ENCODE data around the gene AHCYL1.
"Not testable (repeated sequence)": the region's sequence is repeated elsewhere in the genome, so short reads cannot be mapped to it uniquely, and the experiment has no call there.

Gene AHCYL1

GRCh38 chr1:109947582-109948284, 36.8 kb upstream of the AHCYL1 start:
- H3K4me3 ChIP-seq (ENCODE audit: low read depth, low read length): no peak overlapping the region
- no peak for TF ChIP-seq CTCF (IDR thresholded peaks at IDR 0.05; ENCODE audit: borderline replicate concordance, insufficient read depth, low read depth, low read length)

GRCh38 chr1:109948285-109948630, 36.3 kb upstream of the AHCYL1 start:
- no peak for TF ChIP-seq CTCF (IDR thresholded peaks at IDR 0.05; ENCODE audit: borderline replicate concordance, insufficient read depth, low read depth, low read length)
- no peak overlapping the region for H3K4me3 ChIP-seq (ENCODE audit: low read depth, low read length)

DNA sequence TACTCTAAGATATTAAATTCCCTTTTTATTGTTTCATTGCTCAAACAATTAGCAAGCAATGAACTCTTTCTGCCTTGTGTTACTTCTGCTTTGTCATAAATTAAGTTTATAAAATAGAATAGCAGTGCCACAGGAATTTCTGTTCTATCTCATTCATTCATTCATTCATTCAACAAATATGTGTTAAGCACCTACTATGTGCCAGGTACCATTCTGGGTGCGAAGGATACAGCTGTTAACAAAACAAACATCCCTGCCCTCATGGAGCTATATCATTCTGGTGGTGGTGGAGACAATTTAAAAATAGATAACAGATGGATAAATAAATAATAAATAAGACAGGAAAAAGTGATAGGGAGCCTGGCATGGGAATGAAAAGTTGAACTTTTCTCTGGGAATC, 34.5 kb upstream of the AHCYL1 start:
- TF ChIP-seq CTCF (IDR thresholded peaks at IDR 0.05; ENCODE audit: borderline replicate concordance, insufficient read depth, low read depth, low read length): no peak

DNA sequence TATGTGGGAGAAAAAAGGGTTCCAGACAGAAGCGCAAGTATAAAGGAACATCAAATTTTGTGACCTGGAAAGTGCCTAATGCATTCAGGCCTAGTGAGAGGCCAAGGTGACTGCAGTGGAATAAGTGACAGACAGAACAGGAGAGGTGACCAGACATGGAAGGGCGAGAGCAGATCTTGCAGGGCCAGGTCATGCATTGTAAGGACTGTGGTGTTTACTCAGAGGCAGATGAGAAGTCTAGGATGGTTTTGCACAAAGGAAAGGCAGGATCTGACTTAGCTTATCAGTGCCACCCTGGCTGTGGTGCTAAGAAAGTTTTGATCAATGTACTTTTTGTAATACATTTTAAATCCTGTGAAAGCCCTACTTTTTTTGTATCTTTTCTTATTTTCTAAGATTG, 34.1 kb upstream of the AHCYL1 start:
- H3K4me3 ChIP-seq (ENCODE audit: low read depth, low read length): no peak overlapping the region
- TF ChIP-seq CTCF (IDR thresholded peaks at IDR 0.05; ENCODE audit: borderline replicate concordance, insufficient read depth, low read depth, low read length): no peak

More for the DNA sequence above, 34.5 kb upstream of the AHCYL1 start:
- no peak overlapping the region for H3K4me3 ChIP-seq (ENCODE audit: low read depth, low read length)

GRCh38 chr1:109951501-109951900, 33.1 kb upstream of the AHCYL1 start:
- not testable (repeated sequence) for H3K4me3 ChIP-seq (ENCODE audit: low read depth, low read length)

GRCh38 chr1:109954041-109954512, 30.5 kb upstream of the AHCYL1 start:
- no peak overlapping the region for H3K4me3 ChIP-seq (ENCODE audit: low read depth, low read length)
- TF ChIP-seq CTCF (IDR thresholded peaks at IDR 0.05; ENCODE audit: borderline replicate concordance, insufficient read depth, low read depth, low read length): no peak

GRCh38 chr1:109959632-109959973, 25.0 kb upstream of the AHCYL1 start:
- no peak for TF ChIP-seq CTCF (IDR thresholded peaks at IDR 0.05; ENCODE audit: borderline replicate concordance, insufficient read depth, low read depth, low read length)
- no peak overlapping the region for H3K4me3 ChIP-seq (ENCODE audit: low read depth, low read length)

Data from GM12875 (cell line).